Stimulated activated CD8-positive, alpha-beta memory T cell treated with anti-CD3 and anti-CD28 coated beads, Interleukin-4, amount 100 ng/mL, for 48 hours (primary cell): ENCODE data around the gene CDK17.
"Not testable (repeated sequence)": the region's sequence is repeated elsewhere in the genome, so short reads cannot be mapped to it uniquely, and the experiment has no call there.

Experiments used
- DNase-seq: peaks from one replicate; pipeline ENCODE4 v3.0.0-alpha.2; 2020

Gene CDK17

DNA sequence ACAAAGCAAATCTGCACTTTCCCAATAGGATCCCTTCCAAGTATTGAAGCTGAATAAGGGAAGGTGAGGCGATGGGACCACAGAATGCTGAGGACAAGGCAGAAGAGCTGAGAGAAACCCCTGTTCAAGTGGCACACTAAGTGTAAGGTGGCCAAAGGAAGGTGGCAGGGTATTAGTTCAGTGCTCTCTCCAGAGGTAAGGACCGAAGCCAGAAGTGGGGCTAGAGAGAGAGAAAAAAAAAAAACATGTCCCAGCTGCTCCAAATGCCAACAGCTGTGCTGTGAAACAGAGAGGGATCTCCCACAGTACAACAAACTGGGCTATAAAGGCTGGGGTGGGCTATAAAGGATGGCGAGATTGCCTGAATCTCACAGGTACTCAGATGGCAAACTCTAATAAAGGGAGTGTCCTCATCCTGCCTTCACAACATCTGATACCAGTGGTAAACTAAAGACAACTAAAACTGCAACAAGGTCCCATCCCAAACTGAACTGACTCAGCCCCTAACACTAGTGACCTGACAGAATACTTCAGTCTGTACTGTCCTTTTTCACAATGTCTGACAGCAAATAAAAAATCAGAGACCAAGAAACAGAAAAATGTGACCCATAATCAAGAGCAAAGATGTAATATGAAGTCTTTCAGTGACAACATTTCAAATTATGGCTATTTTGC is 47.9 kb downstream of the CDK17 start:
- DNase-seq: no peak

DNA sequence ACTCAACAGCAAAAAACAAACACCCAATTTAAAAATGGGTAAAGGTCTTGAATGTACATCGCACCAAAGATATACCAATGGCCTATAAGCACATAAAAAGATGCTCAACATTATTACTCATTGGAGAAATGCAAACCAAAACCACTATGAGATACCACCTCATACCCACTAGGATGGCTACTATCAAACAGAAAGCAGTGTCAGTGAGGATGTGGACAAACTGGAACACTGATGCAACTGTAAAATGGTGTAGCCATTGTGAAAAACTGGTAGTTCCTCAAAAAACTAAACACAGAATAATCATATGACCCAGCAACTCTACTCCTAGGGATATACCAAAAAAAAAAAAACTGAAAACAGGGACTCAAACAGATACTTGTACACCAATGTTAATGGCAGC is 49.3 kb downstream of the CDK17 start:
- DNase-seq: no peak

DNA sequence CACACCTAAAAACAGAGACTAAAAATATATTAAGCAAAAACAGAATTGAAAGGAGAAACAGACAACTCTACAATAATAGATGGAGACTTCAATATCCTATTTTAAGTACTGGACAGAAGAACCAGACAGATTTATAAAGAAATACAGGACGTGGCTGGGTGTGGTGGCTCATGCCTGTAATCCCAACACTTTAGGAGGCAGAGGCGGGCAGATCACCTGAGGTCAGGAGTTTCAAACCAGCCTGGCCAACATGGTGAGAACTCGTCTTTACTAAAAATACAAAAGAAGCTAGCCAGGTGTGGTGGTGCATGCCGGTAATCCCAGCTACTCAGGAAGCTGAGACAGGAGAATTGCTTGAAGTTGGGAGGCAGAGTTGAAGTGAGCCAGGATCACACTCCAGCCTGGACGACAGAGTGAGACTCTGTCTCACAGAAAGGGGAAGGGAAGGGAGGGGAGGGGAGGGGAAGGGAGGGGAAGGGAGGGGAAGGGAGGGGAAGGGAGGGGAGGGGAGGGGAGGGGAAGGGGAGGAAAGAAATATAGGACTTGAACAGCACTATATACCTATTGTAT is 53.0 kb downstream of the CDK17 start:
- no peak for DNase-seq

DNA sequence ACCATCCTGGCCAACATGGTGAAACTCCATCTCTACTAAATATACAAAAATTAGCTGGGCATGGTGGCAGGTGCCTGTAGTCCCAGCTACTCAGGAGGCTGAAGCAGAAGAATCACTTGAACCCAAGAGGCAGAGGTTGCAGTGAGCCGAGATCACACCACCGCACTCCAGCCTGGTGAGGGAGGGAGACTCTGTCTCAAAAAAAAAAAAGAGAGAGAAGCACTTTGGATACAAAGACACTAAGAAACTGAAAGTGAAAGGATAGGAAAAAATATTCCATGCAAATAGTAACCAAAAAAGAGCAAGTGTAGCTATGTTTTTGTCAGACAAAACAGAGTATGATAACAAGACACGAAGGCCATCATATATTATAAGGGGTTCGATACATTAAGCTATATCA is 53.5 kb downstream of the CDK17 start:
- DNase-seq: not testable (repeated sequence)

DNA sequence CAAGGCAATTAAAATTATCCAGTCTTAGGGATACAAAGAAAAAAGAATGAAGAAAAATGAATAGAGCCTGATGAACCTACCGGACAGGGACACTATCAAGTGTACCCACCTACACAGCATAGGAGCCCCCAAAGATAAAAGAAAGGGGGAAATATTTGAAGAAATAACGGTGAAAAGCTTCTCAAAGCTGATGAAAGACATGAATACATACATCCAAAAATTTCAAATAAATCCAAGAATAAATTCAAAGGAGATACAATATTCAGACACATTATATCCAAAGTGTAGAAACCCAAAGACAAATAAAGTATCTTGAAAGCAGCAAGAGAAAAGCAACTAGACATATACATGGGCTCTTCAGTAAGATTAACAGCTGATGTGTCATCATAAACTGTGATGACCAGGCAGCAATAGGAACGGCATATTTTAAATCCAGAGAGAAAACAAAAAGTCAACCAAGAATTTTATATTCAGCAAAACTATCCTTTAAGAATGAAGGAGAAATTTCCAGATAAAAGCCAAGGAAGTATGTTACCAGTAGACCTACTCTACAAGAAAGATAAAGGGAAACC is 56.0 kb downstream of the CDK17 start:
- DNase-seq: no peak

DNA sequence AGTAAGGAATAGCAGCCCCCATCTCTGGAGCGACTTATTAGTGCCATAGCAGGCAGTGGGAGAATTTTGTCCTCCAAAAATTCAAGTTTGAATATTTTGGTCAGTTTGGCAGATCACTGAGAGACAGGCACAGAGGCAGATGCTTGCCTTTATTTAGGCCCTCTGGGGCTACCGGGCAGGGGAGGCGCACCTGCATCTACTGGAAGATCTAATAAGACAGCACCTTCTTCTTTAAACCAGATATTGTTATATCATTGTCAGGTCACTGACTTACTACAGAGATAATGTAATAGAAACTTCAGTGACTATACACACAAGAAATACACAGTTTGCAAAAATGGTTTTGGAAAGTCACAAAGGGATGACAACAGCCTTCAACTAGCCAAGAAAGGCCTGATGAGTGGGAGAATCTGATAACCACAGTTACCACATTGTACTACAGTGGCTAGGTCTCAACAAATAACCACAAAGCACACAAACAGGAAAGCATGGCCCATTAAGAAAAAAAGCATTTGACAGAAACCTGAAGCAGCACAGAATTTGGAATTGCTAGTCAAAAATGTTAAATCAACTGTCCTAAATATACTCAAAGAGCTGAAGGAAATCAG is 56.8 kb downstream of the CDK17 start:
- no peak for DNase-seq

DNA sequence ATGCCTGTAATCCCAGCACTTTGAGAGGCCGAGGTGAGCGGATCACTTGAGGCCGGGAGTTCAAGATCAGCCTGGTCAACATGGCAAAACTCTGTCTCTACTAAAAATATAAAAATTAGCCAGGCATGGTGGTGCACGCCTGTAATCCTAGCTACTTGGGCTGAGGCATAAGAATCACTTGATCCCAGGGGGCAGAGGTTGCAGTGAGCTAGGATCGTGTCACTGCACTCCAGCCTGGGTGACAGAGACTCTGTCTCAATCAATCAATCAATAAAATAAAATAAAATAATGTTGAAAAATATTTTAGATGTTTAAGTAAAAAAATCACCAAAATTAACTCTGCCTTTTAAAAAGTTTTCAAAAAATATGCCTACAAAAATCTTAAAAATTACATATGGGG is 60.6 kb downstream of the CDK17 start:
- DNase-seq: not testable (repeated sequence)

DNA sequence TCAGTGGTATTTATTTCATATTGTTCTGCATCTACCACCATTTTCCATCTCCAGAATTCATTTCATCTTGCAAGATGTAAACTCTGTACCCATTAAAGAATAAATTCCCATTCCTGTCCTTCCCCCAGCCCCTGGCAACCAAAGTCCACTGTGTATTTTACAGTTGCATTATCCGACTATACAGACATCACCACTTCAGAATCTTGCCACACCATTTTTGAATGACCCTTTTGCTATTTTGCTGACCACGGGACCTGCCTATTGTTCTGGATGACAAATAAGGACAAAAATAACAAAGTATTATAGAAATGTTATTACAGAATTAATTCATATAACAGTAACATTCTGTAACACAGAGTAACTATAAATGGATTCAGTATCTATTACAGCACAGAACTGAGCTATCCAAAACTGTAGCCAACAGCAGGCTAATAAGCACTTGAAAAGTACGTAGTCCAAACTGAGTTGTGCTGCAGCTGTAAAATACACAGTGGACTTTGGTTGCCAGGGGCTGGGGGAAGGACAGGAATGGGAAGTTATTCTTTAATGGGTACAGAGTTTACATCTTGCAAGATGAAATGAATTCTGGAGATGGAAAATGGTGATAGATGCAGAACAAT is 61.3 kb downstream of the CDK17 start:
- no peak for DNase-seq

DNA sequence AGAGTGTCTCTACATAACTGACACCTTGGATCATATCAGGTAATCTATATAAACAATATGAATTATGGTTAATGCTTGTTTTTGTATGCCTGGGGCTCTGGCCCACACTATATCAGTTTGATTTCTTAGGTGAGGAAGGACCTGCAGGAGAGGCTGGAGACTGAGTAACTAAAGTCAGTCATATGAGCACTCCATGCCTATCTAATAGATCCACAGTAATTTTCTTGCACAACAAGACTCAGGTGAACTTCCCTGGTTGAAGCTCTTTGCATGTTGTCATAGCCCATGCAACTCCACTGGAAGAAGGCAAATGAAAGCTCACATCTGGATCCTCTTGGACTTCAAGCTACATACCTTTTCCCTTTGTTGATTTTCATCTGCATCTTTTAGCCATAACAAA is 62.3 kb downstream of the CDK17 start:
- no peak for DNase-seq

DNA sequence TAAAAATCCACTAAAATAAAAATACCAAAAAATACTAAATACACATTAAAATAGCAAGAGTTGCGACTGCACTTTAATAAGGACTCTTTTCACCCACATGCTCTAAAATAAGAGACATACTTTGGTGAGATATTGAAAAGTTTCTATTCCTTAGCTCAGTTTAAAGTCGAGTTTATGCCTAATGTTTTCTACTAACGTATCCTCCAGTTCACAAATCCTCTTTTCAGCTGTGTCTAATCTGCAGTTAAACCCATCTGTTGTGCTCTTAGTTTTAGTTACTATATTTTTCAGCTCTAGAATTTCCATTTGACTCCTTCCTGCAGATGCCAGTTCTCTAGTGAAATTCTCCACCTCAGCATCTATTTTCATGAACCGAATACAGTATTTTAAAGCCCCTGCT is 63.8 kb downstream of the CDK17 start:
- DNase-seq: no peak

DNA sequence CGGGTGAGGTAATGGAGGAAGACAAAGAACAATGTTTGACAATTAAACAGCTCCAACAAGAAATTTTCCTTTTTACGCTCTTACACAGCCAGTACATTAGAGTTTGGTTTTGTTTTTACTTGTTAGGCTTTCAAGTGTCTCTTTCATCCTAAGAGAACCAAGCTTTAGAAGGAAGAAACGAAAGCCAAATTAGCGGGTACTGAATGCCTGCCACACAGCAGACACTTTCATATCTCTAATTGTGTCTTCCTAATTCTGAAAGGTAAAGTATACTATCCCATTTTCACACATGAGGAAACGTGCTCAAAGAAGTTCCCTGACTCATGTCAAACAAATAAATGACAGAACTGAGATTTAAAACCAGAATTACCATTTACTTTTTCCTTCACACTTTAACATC is 65.0 kb downstream of the CDK17 start:
- DNase-seq: no peak

DNA sequence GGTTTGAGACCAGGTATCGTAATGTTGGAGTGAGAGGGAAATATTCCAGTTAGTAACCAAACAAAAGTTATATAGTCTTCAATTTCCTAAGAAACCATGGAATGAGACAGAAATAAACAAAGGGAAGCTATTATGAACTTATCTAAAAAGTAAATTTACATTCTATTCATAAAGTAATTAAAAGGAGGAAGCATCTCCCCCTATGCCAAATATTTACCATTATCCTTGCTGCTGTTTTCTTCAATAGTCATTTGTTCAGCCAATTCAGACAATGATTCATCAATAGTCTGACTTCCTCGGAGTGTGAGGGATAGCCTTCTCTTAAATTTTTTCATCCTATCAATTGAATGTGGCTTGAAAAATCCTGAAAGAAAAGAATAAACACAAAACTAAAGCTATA is 65.7 kb downstream of the CDK17 start:
- no peak for DNase-seq

DNA sequence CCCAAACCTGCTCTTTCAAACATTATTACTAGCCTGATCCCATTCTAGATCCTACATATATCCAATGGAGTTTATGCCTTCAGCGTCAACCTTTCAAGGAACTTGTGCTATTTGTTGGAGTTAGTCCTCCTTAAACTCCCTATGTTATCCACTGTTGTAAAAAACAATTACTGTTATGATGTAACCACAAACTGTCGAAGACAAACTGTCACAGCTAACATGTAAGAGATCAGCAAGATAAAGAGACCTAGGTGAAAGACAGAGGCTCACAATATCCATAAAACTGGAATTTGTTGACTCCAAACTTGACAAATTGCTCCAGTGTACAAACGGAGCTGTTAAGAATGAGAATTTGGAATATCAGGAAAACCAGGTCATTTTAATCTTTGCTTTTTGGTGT is 70.7 kb downstream of the CDK17 start:
- no peak for DNase-seq

DNA sequence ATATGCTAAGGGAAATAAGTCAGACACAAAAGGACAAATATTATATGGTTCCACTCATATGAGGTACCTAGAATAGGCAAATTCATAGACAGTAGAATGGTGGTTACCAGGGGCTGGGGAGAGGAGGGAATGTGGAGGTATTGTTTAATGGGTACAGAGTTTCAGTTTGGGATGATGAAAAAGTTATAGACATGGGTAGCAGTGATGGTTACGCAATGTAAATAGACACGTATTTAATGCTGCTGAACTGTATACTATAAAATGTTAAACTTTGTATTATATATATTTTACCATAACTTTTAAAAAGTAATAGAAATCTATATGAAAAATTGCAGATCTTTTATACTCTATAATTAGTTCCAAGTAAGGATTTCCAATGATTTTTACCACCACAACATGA is 71.2 kb downstream of the CDK17 start:
- DNase-seq: no peak

DNA sequence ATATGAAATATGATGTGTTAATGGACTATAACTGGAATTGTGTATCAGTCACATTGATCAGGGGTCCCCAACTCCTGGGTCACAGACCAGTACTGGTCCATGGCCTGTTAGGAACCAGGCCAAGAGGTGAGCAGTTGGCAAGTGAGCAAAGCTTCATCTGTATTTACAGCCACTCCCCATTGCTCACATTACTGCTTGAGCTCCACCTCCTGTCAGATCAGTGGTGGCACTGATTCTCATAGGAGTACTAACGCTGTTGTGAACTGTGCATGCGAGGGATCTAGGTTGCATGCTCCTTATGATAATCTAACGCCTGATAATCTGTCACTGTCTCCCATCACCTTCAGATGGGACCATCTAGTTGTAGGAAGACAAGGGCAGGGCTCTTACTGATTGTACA is 72.3 kb downstream of the CDK17 start:
- DNase-seq: no peak

DNA sequence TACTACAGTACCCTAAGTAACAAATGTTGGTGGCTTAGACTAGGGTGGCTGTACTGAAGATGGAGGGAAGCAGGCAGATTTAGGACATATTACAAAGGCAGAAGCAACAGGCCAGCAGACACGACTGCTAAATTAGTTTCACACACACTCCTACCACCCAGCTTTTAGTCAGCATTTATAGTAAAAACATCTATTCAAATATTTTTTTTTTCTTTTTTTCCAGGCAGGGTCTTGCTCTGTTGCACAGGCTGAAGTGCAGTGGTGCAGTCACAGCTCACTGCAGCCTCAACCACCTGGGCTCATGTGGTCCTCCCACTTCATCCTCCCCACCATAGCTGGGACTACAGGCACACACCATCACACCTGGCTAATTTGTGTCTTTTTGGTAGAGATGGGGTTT is 72.9 kb downstream of the CDK17 start:
- no peak for DNase-seq

DNA sequence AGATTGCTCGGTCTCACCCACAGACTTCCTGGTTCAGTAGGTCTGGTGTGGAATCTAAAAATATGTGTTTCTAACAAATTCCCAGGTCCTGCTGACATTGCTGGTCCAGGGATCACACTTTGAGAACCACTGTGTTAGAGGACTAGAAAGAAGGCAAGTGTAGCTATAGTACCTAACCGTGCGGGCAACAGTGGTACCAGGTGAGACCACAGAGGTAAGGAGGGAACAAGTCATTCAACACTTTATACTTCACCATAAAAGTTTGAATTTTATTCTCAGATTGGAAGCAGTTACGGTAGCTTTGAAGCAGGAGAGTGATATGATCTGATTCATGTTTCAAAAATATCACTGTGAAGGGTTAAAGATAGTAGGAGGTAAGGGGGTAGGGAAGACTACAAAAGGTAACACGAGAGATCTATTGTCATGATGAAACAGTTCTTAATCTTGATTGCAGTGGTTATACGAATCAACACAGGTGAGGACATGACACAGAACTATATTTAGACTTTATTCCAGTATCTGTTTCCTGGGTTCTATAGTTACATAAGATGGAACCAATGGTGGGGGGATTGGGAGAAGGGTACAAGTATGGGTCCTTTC is 73.5 kb downstream of the CDK17 start:
- no peak for DNase-seq

DNA sequence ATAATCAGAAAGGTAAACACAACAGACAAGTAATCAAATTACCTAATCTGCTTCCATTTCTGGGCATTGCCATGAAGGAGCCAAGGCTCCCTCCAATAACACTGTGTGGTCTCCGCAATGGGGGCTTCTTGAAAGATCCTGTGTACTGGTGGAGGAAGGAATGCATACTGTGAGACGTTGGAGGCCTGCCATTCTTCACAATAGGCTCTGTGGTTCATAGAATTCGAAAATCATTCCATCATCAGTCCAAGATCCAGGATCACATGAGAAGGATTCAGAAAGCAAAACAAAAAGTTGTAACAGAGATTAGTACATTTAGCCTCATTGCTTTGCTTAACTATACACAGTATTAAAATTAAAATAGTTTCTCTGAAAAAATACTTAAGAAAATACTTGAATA is 76.3 kb downstream of the CDK17 start:
- no peak for DNase-seq

DNA sequence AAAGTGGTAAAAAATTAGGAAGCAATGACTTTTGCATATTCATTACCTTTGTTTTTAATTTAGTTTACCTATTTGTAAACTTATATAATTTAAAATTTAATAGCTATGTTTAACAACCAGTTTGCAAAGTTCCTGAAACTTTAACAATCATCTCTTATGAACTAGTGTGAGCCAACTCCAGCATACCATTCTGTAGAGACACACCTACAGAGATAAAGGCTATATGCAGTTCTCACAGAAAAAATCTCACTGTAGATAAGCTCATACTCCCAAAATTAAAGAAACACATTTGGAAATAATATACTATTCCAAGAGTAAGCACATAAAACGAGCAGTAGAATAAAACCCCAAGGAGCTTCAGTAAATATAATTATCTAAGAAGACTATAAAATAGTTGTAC is 77.5 kb downstream of the CDK17 start:
- no peak for DNase-seq

DNA sequence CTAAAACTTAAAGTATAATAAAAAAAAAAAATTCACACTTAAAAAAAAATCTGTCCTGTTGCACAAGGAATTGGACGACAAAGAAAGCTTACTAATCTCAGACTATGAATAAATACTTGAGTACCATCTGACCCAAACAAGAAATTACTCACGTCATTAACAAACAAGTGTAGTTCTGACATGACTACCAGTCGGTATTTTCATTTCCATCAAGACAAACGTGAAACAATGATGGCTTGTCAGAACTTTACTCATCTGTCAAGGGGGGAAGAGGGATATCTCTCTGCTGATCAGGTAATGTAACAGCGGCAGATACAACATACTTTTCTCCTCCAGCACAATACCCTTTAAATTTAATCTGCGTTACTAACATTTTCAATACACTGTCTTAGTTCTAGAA is 78.3 kb downstream of the CDK17 start:
- DNase-seq: no peak

DNA sequence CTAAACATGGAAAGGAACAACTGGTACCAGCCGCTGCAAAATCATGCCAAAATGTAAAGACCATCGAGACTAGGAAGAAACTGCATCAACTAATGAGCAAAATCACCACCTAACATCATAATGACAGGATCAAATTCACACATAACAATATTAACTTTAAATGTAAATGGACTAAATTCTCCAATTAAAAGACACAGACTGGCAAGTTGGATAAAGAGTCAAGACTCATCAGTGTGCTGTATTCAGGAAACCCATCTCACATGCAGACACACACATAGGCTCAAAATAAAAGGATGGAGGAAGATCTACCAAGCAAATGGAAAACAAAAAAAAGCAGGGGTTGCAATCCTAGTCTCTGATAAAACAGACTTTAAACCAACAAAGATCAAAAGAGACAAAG is 82.4 kb downstream of the CDK17 start:
- DNase-seq: not testable (repeated sequence)

DNA sequence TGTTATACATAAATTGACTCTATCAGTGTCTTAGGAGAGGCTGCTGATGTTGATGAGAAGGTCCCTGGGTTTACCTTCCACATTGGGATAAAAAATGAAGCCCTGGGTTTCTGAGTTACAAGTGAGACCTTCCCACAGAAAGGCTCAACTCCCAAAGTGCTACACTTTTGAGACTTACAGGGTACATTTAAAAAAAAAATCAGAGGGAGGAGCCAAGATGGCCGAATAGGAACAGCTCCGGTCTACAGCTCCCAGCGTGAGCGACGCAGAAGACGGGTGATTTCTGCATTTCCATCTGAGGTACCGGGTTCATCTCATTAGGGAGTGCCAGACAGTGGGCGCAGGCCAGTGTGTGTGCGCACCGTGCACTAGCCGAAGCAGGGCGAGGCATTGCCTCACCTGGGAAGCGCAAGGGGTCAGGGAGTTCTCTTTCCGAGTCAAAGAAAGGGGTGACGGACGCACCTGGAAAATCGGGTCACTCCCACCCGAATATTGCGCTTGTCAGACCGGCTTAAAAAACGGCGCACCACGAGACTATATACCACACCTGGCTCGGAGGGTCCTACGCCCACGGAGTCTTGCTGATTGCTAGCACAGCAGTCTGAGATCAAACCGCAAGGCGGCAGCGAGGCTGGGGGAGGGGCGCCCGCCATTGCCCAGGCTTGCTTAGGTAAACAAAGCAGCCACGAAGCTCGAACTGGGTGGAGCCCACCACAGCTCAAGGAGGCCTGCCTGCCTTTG is 84.3 kb downstream of the CDK17 start:
- DNase-seq: not testable (repeated sequence)

DNA sequence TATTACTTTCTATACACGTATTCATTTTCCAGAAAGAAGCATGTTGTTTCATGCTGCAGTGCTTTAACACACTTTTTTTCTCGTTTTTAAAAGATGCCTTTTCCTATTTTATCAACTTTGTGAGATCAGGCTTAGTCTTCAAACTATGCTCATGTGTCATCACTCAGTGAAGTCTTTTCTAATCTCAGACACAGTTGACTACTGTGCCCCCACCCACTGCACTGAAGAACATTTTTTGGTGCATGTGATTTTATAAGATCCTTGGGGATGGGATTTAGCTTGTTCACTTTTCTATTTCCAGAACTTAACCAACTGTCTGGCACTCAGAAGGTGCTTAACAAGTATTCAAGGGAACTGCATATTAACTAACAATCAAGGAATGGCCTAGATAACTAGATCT is 85.5 kb downstream of the CDK17 start:
- no peak for DNase-seq
